ENCODE results near the gene LRP6. TPM values are rescaled to one million over a fixed set of nuclear protein-coding genes. Genes with fewer than 3 reads are reported as not detected.

Gene LRP6
- total RNA-seq, 1 experiment from 2014 or later = 62.4 TPM

DNA sequence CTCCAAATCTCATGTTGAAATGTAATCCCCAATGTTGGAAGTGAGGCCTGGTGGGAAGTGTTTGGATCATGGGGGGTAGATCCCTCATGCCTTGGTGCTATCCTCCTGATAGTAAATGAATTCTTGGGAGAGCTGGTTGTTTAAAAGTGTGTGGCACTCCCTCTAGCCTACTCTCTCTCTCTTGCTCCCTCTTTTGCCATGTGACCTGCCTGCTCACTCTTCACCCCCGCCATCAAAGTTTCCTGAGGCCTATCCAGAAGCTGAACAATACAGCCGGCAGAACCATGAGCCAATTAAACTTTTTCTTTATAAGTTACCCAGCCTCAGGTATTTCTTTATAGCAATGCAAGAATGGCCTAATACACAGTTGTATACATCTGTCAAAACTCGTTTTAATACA, 133.6 kb downstream of the LRP6 start:
- no peaks in the 10 kb centered on the region; the same call in 1 of the 2 replicates for H3K79me2 ChIP-seq (ENCODE audit: insufficient read depth, low read length)
- no peak for DNase-seq
- no peak overlapping the region for H3K56ac ChIP-seq (ENCODE audit: insufficient read length, low read depth, low read length)
- no peak overlapping the region for H4K91ac ChIP-seq (ENCODE audit: insufficient read length, low read depth, low read length)
- no peak overlapping the region for H2BK12ac ChIP-seq (ENCODE audit: insufficient read length, low read depth, low read length)
- Mint-ChIP-seq H3K9me3 (no peaks in the 10 kb centered on the region), H3K4me3 (no peak overlapping the region), H3K27me3 (ENCODE audit: low read depth) (no peaks in the 10 kb centered on the region), H3K36me3 (ENCODE audit: insufficient read depth in 1 of 3, low read depth in 3 of 3) (peaks cover 25 to 57% (median 45%) of the 10 kb centered on the region in 3 experiments; a peak in 6 of 7 replicates), H3K27ac (peak overlapping the region in 2 of 3 experiments; percentile 72 to 77; a peak in 3 of 7 replicates), H3K4me1 (peaks cover 0 to 8% of the 10 kb centered on the region in 2 experiments; a peak in 2 of 4 replicates)
- H3K14ac ChIP-seq (ENCODE audit: insufficient read depth, low read length) = no peak overlapping the region
- no peak for TF ChIP-seq CTCF (conservative IDR thresholded peaks at IDR 0.05)
- no peaks in the 10 kb centered on the region for H3K79me1 ChIP-seq (ENCODE audit: insufficient read depth, low read depth, low read length, poor library complexity, severe bottlenecking)
- no peak overlapping the region for H4K8ac ChIP-seq (replicated peaks; ENCODE audit: insufficient read length, low read depth, low read length)
- no peaks in the 10 kb centered on the region for H3K9me3 ChIP-seq (ENCODE audit: control insufficient read depth, low read depth, low read length)
- no peak overlapping the region for H4K5ac ChIP-seq (ENCODE audit: insufficient read length, low read depth, low read length)
- H3K4ac ChIP-seq (ENCODE audit: low read depth, low read length) = no peak overlapping the region
- H3K18ac ChIP-seq (ENCODE audit: insufficient read length, low read depth, low read length) = no peak overlapping the region
- no peak overlapping the region for H3K23ac ChIP-seq (ENCODE audit: insufficient read length, low read depth, low read length)
- H3K9ac ChIP-seq (ENCODE audit: extremely low read depth, insufficient read length, low read length) = no peak overlapping the region
- no CpG with 5 or more reads among the region's 3 CpGs for WGBS (ENCODE audit: extremely low coverage, insufficient read length, low lambda C conversion rate)
- no peak overlapping the region for H2BK20ac ChIP-seq (ENCODE audit: low read depth, low read length, poor library complexity, severe bottlenecking)
- H3K27ac ChIP-seq (ENCODE audit: insufficient read length, low read depth, low read length) = no peak overlapping the region
- no peaks in the 10 kb centered on the region for H4K20me1 ChIP-seq (ENCODE audit: control insufficient read depth, insufficient read depth, insufficient read length)
- H2BK15ac ChIP-seq (ENCODE audit: low read depth, low read length) = no peak overlapping the region
- H3K4me1 ChIP-seq (ENCODE audit: insufficient read depth, low read length) = no peaks in the 10 kb centered on the region
- H3T11ph ChIP-seq (ENCODE audit: low read length) = no peak overlapping the region
- no peak overlapping the region for H2BK5ac ChIP-seq (ENCODE audit: insufficient read length, low read length)
- no peak overlapping the region for H2AFZ ChIP-seq (ENCODE audit: low read length)
- no peak overlapping the region for H2BK120ac ChIP-seq (ENCODE audit: low read depth, low read length, poor library complexity, severe bottlenecking)
- no peaks in the 10 kb centered on the region for H3K27me3 ChIP-seq (ENCODE audit: insufficient read depth, low read length)
- no peak overlapping the region for H3K4me2 ChIP-seq (ENCODE audit: insufficient read depth, insufficient read length, low read length)
- H3K23me2 ChIP-seq (ENCODE audit: insufficient read length, low read depth, low read length, poor library complexity, severe bottlenecking) = no peaks in the 10 kb centered on the region
- no peak overlapping the region for H2AK5ac ChIP-seq (ENCODE audit: insufficient read length, low read length)
